Measurements from ENCODE around the gene TFR2.

DNA sequence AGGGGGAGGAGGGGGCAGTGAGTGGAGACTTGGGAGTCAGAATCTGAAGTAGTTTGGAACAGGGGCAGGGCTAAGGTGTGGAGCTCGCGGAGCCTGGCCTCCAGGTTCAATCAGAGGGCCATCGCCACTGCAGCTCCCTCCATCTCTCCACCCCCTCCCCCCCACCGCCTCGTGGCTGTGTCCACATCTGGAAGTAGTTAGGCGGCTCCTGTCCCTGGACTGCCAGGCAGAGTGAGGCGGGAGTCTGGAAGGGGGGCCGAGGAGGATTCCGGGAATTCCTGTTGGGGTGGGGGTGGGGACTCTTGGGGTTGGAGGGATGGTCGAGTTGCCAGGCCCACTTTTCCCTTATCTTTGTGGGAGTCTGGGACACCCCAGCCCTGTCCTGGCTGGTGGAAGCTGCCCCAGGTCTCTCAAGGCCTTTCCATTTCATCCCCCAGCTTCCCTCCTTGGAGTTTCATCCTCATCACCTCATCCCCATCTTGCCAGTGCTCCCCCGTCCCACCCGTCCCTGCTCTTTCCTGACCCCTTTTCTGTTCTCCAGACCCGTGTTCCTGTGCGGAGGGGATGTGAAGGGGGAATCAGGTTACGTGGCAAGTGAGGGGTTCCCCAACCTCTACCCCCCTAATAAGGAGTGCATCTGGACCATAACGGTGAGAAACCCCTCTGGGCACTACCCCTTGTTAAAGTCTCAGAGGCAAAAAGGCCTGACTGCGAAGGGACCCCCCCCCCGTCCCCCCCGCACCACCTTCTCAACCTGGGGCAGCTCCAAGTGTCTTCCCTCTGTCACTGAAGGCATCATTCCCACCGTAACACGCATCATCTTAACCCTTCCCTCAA lies 38.2 kb downstream of the TFR2 start:
- TF ChIP-seq, protein P1, sequence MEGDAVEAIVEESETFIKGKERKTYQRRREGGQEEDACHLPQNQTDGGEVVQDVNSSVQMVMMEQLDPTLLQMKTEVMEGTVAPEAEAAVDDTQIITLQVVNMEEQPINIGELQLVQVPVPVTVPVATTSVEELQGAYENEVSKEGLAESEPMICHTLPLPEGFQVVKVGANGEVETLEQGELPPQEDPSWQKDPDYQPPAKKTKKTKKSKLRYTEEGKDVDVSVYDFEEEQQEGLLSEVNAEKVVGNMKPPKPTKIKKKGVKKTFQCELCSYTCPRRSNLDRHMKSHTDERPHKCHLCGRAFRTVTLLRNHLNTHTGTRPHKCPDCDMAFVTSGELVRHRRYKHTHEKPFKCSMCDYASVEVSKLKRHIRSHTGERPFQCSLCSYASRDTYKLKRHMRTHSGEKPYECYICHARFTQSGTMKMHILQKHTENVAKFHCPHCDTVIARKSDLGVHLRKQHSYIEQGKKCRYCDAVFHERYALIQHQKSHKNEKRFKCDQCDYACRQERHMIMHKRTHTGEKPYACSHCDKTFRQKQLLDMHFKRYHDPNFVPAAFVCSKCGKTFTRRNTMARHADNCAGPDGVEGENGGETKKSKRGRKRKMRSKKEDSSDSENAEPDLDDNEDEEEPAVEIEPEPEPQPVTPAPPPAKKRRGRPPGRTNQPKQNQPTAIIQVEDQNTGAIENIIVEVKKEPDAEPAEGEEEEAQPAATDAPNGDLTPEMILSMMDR (IDR thresholded peaks at IDR 0.05): no peak
- TF ChIP-seq EZH2 (IDR thresholded peaks at IDR 0.05; ENCODE audit: borderline replicate concordance, insufficient read depth, low read depth, low read length, poor library complexity, severe bottlenecking): no peak

Measured in B cell (primary cell).